Activated naive CD8-positive, alpha-beta T cell (primary cell): ENCODE measurements around the gene ECM1.

ENCODE experiments used
- H3K27ac Mint-ChIP-seq: one replicate; pipeline ENCODE4 v1.8.0; 2021; ENCODE audit warnings: mixed read lengths
- H3K27me3 Mint-ChIP-seq: one replicate; pipeline ENCODE4 v1.8.0; 2021; ENCODE audit warnings: mixed read lengths
- H3K36me3 Mint-ChIP-seq: one replicate; pipeline ENCODE4 v1.8.0; 2021; ENCODE audit warnings: mixed read lengths
- H3K4me1 Mint-ChIP-seq: one replicate; pipeline ENCODE4 v1.8.0; 2021; ENCODE audit warnings: low read depth, mixed read lengths
- H3K4me3 Mint-ChIP-seq: one replicate; pipeline ENCODE4 v1.8.0; 2021; ENCODE audit warnings: mild to moderate bottlenecking, mixed read lengths
- H3K9me3 Mint-ChIP-seq: one replicate; pipeline ENCODE4 v1.8.0; 2021; ENCODE audit warnings: low read depth, mixed read lengths

The ECM1 gene

DNA sequence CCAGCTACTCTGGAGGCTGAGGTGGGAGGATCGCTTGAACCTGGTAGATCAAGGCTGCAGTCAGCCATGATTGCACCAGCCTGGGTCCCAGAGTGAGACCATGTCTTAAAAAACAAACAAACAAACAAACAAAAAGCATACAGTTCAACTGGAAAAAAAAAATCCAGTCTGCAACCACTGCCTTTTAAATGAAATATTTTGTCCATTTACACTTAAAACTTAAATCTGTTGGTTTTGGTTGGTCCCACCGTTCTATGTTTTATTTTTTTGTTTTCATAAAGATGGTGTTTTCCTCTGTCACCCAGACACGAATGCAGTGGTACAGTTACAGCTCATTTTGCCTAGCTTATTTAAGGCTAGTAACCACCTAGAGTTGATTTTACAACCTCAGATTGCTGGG, 17.4 kb downstream of the ECM1 start:
- H3K27me3 Mint-ChIP-seq: no peaks in the 10 kb centered on the region
- H3K9me3 Mint-ChIP-seq: no peaks in the 10 kb centered on the region
- H3K4me1 Mint-ChIP-seq: no peaks in the 10 kb centered on the region
- no peak overlapping the region for H3K4me3 Mint-ChIP-seq
- H3K36me3 Mint-ChIP-seq: no peaks in the 10 kb centered on the region
- no peak overlapping the region for H3K27ac Mint-ChIP-seq

GRCh38 chr1:150528196-150528595, 20.3 kb downstream of the ECM1 start:
- H3K9me3 Mint-ChIP-seq: no peaks in the 10 kb centered on the region
- H3K4me3 Mint-ChIP-seq: no peak overlapping the region
- H3K27ac Mint-ChIP-seq: no peak overlapping the region
- H3K36me3 Mint-ChIP-seq: no peaks in the 10 kb centered on the region
- H3K4me1 Mint-ChIP-seq: peaks cover 2% of the 10 kb centered on the region
- H3K27me3 Mint-ChIP-seq: no peaks in the 10 kb centered on the region

DNA sequence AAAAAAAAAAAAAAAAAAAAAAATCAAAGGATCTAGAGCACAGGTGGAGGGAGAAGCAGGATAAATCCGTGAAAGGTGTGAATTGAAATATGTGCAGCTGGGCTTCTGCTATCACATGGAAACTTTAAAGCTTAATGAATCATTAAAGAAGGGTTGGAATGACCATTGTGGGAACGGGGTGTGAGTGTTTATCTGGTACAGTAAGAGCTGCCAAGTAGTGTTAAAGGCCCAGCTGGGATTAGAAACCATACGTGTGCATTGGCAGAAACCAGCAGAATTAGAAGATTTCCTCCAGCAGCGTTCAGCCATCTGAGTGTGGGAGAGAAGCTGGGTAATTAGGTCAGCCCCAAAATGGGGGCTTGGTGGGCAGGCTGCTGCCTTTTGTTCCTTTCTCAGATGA, 21.1 kb downstream of the ECM1 start:
- H3K27ac Mint-ChIP-seq: no peak overlapping the region
- no peaks in the 10 kb centered on the region for H3K27me3 Mint-ChIP-seq
- H3K36me3 Mint-ChIP-seq: no peaks in the 10 kb centered on the region
- no peaks in the 10 kb centered on the region for H3K9me3 Mint-ChIP-seq
- no peak overlapping the region for H3K4me3 Mint-ChIP-seq
- H3K4me1 Mint-ChIP-seq: peaks cover 2% of the 10 kb centered on the region

GRCh38 chr1:150530491-150531159, 22.7 kb downstream of the ECM1 start:
- no peak overlapping the region for H3K4me3 Mint-ChIP-seq
- no peaks in the 10 kb centered on the region for H3K9me3 Mint-ChIP-seq
- H3K27me3 Mint-ChIP-seq: no peaks in the 10 kb centered on the region
- no peaks in the 10 kb centered on the region for H3K36me3 Mint-ChIP-seq
- no peak overlapping the region for H3K27ac Mint-ChIP-seq
- peaks cover 2% of the 10 kb centered on the region for H3K4me1 Mint-ChIP-seq

- H3K9me3 Mint-ChIP-seq: no peaks in the 10 kb centered on the region
- no peak overlapping the region for H3K4me3 Mint-ChIP-seq
- no peaks in the 10 kb centered on the region for H3K36me3 Mint-ChIP-seq
- peaks cover 2% of the 10 kb centered on the region for H3K27me3 Mint-ChIP-seq
- H3K4me1 Mint-ChIP-seq: peaks cover 2% of the 10 kb centered on the region
- H3K27ac Mint-ChIP-seq: no peak overlapping the region
These were observed 25.0 kb downstream of the ECM1 start for GRCh38 chr1:150532860-150533259.

DNA sequence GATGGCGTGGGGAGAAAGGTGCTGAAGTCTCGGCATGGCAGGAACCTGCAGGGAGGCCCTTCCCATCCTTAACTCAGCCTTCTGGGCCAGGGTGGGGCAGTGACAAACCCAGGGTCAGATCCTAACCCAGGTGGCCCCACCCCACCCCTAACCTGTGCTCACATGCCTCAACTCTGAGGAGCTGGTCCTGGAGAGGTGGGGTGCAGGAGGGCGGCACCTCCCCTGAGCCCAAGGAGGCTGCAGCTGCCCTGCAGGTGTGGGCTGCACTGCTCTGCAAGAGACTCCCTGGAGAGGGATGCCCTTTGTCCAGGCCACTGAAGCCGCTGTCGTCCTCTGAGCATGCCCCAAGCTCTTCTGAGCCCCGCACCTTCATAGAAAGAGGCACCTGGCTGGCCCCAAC, 26.1 kb downstream of the ECM1 start:
- Mint-ChIP-seq H3K4me1 (peaks cover 2% of the 10 kb centered on the region), H3K4me3 (no peak overlapping the region), H3K27me3 (peaks cover 2% of the 10 kb centered on the region), H3K9me3 (no peaks in the 10 kb centered on the region), H3K36me3 (no peaks in the 10 kb centered on the region), H3K27ac (no peak overlapping the region)

DNA sequence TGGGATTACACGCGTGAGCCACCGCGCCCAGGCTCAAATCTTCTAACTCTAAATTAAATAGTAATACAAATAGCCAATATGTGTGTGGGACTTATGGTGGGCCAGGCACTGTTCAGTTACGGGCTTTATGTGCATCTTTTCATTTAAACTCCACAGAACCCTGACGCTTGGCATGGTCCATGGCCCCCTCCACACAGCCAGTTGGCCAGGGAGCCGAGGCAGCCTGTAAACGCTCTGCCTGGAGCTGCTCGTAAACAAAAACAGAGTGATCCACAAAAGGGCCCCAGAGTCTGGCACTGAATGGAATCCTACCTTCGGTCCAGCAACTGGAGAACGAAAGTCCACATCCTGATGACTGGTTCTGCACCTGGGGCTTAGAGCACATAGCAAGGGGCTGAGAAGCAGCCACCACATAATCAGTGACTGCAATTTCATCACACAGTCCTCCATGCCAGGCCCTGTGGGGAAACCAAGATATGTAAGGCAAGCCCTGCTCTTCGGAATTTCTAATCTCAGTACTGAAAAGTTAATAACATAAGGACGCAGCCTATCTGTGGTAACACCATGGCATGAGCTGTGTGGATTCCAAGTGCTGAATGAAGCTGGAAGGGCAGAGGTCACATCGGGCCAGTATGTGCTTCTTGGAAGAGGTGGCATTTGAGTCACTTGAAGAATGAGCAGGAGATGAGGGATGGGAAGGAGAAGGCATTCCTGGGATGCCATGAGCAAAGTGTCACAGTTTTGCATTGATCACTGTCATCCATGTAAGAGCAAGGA, 27.8 kb downstream of the ECM1 start:
- Mint-ChIP-seq H3K27ac (no peak overlapping the region), H3K36me3 (no peaks in the 10 kb centered on the region), H3K4me3 (no peak overlapping the region), H3K4me1 (peaks cover 2% of the 10 kb centered on the region), H3K9me3 (no peaks in the 10 kb centered on the region), H3K27me3 (peaks cover 2% of the 10 kb centered on the region)

DNA sequence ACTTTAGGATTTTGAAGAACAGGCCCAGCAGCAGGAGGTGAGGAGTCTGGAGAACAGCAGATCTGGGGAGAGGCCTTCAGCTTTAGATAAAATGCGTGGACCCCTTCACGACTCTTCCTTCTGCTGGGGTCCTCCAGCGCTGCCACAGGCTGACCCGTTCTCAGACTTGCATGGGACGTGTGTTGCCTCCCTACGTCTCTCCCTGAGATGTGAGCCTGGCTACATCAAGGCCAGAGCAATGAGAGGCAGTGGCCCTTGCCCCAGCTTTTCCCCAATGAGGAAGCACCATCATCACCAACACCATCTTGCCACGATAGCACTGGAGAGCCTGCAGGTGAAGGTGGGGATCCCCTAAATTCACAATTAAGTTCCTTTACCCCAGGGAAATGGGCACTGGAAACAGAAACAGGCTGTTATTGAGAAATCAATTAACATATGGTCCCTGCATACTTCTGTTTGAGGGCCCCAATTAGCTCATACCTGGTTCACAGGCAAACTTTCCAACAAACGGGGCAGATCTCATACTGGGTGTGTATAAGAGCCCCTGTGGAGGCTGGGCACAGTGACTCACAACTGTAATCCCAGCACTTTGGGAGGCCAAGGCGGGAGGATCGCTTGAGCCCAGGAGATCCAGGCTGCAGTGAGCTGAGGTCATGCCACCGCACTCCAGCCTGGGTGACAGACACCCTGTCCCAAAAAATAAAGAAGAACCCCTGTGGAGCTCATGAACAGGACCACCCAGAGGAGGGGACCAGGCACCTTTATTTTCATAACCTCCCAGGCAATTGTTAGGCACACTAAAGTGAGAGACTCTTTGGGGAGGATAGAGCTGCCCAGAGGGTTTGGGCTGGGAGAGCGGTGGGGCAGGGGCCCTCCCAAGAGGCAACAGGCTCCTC, 29.2 kb downstream of the ECM1 start:
- H3K4me1 Mint-ChIP-seq: peaks cover 2% of the 10 kb centered on the region
- H3K27me3 Mint-ChIP-seq: peaks cover 2% of the 10 kb centered on the region
- no peak overlapping the region for H3K27ac Mint-ChIP-seq
- H3K4me3 Mint-ChIP-seq: no peak overlapping the region
- H3K9me3 Mint-ChIP-seq: no peaks in the 10 kb centered on the region
- H3K36me3 Mint-ChIP-seq: no peaks in the 10 kb centered on the region

- Mint-ChIP-seq H3K4me3 (no peak overlapping the region), H3K36me3 (no peaks in the 10 kb centered on the region)
These were observed 30.1 kb downstream of the ECM1 start for GRCh38 chr1:150537732-150538684.

DNA sequence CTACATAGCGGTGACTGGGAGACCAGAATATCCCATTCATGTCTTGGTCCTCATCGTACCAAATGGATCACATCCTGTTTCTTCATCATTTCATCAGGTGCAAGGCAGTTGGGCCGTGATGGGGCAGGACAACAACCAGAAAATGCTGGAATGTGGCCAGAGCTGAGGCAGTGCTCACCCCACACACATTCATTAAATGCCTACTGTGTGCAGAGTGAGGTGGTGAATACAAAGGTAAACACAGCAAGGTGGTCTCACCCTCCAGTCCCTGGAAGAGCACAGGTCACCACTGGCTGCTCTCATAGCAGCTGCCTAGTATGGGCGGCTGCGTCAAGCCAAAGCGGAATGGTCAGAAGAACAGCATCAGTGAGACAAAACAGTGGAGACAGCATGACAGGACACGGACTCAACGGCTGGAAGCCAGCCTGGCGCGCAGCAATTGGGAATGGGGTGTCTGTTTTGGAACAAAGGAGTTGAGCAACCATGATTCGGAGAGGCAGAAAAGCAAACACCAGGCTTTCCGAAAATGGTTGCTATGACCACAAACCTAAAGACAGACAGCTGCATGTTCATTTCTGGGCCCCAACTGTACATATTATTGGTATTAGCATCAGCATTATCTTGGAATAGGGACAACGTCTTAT, 35.7 kb downstream of the ECM1 start:
- Mint-ChIP-seq H3K27me3 (peaks cover 15% of the 10 kb centered on the region), H3K4me3 (no peak overlapping the region), H3K4me1 (peaks cover 3% of the 10 kb centered on the region), H3K36me3 (no peaks in the 10 kb centered on the region), H3K9me3 (no peaks in the 10 kb centered on the region), H3K27ac (no peak overlapping the region)

More at GRCh38 chr1:150537732-150538684, 30.1 kb downstream of the ECM1 start:
- Mint-ChIP-seq H3K4me1 (no peaks in the 10 kb centered on the region), H3K27ac (no peak overlapping the region), H3K9me3 (no peaks in the 10 kb centered on the region), H3K27me3 (peaks cover 2% of the 10 kb centered on the region)

- H3K4me3 Mint-ChIP-seq: no peak overlapping the region
- peaks cover 3% of the 10 kb centered on the region for H3K4me1 Mint-ChIP-seq
- peaks cover 15% of the 10 kb centered on the region for H3K27me3 Mint-ChIP-seq
- no peaks in the 10 kb centered on the region for H3K36me3 Mint-ChIP-seq
- H3K9me3 Mint-ChIP-seq: no peaks in the 10 kb centered on the region
- no peak overlapping the region for H3K27ac Mint-ChIP-seq
These were observed 36.3 kb downstream of the ECM1 start for GRCh38 chr1:150544204-150544603.

DNA sequence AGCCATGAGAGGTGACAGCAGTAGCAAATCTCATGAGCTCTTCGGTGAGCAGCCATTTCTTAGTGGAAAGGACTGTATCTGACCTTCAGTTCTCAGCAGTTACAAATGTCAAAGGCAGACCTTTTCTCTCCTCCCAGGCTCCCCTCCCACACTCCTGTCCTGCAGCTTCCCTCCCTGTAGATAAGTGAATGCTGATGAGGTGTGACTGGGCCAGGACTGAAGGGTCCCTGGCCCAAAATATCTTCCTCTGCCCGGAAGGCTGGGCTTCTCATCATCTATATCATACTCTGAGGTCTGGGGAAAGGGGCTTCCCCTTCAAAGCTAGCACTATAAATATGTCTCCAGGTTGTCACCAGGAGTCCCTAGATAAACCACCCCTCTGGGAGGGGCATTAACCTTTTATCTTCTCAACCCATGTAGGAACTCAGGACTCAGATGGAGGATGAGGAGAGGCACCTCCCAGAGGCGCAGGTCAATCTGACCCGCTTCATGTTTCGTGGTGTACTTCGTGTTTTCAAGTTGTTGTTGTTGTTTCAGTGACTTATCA, 37.6 kb downstream of the ECM1 start:
- no peaks in the 10 kb centered on the region for H3K9me3 Mint-ChIP-seq
- H3K4me1 Mint-ChIP-seq: peaks cover 9% of the 10 kb centered on the region
- H3K27me3 Mint-ChIP-seq: peaks cover 20% of the 10 kb centered on the region
- no peak overlapping the region for H3K27ac Mint-ChIP-seq
- H3K4me3 Mint-ChIP-seq: no peak overlapping the region
- no peaks in the 10 kb centered on the region for H3K36me3 Mint-ChIP-seq

DNA sequence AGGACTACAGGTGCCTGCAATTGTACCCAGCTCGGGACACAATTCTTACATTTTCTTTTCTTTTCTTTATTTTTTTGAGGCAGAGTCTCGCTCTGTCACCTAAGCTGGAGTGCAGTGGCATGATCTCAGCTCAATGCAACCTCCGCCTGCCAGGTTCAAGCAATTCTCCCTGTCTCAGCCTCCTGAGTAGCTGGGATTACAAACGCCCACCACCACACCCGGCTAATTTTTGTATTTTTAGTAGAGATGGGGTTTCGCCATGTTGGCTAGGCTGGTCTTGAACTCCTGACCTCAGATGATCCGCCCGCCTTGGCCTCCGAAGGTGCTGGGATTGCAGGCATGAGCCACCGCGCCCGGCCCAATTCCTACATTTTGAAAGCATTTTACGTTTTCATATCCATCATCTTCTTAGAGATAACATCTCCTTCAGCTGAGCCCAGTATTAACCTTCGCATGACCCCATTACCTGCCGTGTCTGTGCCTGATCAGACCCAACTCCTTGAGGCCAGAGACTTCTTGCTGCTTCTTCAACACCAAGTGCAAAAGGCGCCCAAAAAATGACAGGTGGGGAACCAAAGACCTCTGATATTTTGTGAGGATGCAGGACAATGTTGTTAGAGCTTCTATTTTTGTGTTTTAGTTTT, 38.5 kb downstream of the ECM1 start:
- H3K36me3 Mint-ChIP-seq: no peaks in the 10 kb centered on the region
- peaks cover 20% of the 10 kb centered on the region for H3K27me3 Mint-ChIP-seq
- no peaks in the 10 kb centered on the region for H3K9me3 Mint-ChIP-seq
- no peak overlapping the region for H3K27ac Mint-ChIP-seq
- peaks cover 16% of the 10 kb centered on the region for H3K4me1 Mint-ChIP-seq
- H3K4me3 Mint-ChIP-seq: no peak overlapping the region
